Measurements from ENCODE around the gene CACNA1G. TPM values are rescaled to one million over a fixed set of nuclear protein-coding genes. Genes with fewer than 3 reads are reported as not detected.

CACNA1G gene
- total RNA-seq, 1 donor from 2014 or later: not detected

DNA sequence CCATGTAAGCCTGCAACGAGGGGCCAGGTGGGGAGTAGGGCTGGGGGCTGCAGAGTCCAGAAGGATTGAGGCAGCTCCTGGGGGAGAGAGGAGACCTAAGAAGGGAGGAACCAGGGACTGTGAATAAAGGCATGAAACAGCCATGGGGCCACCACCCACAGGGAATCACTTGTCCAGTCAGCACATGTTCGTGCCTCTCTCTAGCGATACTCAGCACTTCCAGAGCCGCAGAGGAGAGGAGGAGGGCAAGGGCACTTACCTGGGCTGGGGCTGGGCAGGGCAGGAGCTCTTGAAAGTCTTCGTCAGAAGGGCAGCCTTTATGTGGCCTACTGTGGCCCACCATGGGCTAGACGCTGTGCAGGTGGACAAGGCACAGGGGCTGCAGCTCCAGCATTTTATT is 24.2 kb downstream of the CACNA1G start:
- no peak overlapping the region for H3K4me3 ChIP-seq (ENCODE audit: low read depth, low read length)
- DNase-seq (ENCODE audit: low read depth): no peak
- TF ChIP-seq, protein P1, sequence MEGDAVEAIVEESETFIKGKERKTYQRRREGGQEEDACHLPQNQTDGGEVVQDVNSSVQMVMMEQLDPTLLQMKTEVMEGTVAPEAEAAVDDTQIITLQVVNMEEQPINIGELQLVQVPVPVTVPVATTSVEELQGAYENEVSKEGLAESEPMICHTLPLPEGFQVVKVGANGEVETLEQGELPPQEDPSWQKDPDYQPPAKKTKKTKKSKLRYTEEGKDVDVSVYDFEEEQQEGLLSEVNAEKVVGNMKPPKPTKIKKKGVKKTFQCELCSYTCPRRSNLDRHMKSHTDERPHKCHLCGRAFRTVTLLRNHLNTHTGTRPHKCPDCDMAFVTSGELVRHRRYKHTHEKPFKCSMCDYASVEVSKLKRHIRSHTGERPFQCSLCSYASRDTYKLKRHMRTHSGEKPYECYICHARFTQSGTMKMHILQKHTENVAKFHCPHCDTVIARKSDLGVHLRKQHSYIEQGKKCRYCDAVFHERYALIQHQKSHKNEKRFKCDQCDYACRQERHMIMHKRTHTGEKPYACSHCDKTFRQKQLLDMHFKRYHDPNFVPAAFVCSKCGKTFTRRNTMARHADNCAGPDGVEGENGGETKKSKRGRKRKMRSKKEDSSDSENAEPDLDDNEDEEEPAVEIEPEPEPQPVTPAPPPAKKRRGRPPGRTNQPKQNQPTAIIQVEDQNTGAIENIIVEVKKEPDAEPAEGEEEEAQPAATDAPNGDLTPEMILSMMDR (conservative IDR thresholded peaks at IDR 0.05; ENCODE audit: low read depth, low read length): no peak

GRCh38 chr17:50585346-50585745 is 24.8 kb downstream of the CACNA1G start:
- TF ChIP-seq, protein P1 (conservative IDR thresholded peaks at IDR 0.05; ENCODE audit: low read depth, low read length): no peak
- no peak for DNase-seq (ENCODE audit: low read depth)
- no peak overlapping the region for H3K4me3 ChIP-seq (ENCODE audit: low read depth, low read length)

- DNase-seq (ENCODE audit: low read depth): no peak
- TF ChIP-seq, protein P1 (conservative IDR thresholded peaks at IDR 0.05; ENCODE audit: low read depth, low read length): no peak
- H3K4me3 ChIP-seq (ENCODE audit: low read depth, low read length): no peak overlapping the region
Measured at GRCh38 chr17:50585891-50586290, 25.4 kb downstream of the CACNA1G start.

DNA sequence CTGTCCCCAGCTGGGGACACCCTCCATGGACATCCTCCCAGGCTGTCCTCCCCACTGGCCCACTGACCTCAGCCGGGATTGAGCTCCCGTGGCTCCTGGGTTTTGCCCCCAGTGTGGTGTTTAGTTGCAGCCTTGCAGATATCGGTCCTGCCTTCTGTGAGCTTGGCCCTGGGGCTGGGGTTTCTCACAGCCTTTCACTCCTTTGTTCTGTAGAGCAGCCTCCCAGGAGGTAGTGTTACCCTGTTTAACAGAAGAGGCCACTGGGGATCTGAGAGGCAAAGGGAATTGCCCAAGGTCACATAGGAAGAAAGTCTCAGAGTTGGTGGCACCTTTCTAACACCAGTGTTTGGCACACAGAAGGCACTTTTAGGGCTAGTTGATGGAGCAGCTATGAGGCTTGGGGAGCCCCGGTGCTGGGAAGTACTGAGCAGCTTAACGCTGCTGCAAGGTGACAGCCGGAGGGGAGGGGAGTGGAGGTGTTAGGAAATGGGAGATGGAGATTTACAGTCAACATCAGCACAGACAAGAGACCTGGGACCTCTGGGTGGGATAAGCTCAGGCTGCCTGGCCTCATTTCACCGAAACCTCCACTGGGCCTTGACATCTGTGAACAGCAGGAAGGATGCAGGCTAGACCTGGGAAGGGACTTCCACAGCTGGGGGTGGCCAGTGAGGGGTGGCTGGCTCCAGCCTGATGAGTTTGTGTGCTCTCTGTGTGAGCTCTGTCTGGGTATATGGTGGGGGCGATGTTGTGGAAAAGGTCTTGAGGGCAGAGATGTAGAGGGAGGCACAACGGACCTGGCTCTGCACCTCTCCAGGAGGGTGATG is 26.1 kb downstream of the CACNA1G start:
- TF ChIP-seq, protein P1 (conservative IDR thresholded peaks at IDR 0.05; ENCODE audit: low read depth, low read length): no peak
- DNase-seq (ENCODE audit: low read depth): no peak
- no peak overlapping the region for H3K4me3 ChIP-seq (ENCODE audit: low read depth, low read length)

- TF ChIP-seq, protein P1 (conservative IDR thresholded peaks at IDR 0.05; ENCODE audit: low read depth, low read length): no peak
- no peak for DNase-seq (ENCODE audit: low read depth)
- H3K4me3 ChIP-seq (ENCODE audit: low read depth, low read length): no peak overlapping the region
Measured at GRCh38 chr17:50587571-50587970, 27.1 kb downstream of the CACNA1G start.

DNA sequence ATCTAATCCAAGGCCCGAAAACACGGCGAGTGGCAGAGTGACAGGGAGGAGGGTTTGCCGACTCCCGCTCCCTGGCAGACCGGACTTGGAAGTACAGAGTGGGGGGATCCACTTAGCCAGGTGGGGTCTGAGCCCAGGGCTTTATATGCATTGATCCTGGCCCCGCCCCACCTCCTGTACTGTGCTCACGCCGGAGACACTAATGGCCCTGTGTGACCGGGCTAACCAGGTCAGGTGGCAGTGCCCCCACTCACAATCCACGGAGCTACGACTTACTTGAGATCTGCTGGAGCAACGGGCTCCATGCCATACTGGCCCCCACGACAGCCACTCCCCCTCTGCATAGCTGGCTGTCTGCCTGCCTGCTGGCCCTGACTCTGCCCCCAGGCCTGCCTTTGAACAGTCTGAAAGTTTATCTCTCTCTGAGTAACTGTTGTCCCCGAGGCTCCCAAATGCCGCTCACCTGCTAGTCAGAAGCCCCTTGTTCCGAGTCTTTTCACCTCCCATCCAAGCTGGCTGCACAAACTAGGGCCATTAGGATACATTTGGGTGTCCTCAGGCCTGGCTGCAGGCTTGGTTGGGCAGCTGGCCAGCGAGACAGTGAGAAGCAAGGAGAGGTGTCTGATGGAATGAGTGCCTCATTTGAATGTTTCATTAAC is 28.0 kb downstream of the CACNA1G start:
- DNase-seq (ENCODE audit: low read depth): no peak
- H3K4me3 ChIP-seq (ENCODE audit: low read depth, low read length): no peak overlapping the region
- TF ChIP-seq, protein P1 (conservative IDR thresholded peaks at IDR 0.05; ENCODE audit: low read depth, low read length): no peak

Data from epithelial cell of proximal tubule (primary cell).